VCaP (cell line): ENCODE results near the gene NEB.
"Not testable (repeated sequence)": the region's sequence is repeated elsewhere in the genome, so short reads cannot be mapped to it uniquely, and the experiment has no call there.

Source experiments
- H3K27ac ChIP-seq: fragments of 450-650 bp; 2 replicates; pipeline ENCODE4 v1.5.1; 2017
- CTCF ChIP-seq: fragments of 450-650 bp; conservative IDR thresholded peaks from 2 replicates; pipeline ENCODE4 v1.5.1; 2017; ENCODE audit warnings: mild to moderate bottlenecking, moderate library complexity

NEB gene

GRCh38 chr2:151757861-151758260 is 23.6 kb upstream of the NEB start:
- no peak for TF ChIP-seq CTCF
- peak overlapping the region; percentile 63; the same call in 1 of the 2 replicates for H3K27ac ChIP-seq

GRCh38 chr2:151756820-151757219 is 22.5 kb upstream of the NEB start:
- H3K27ac ChIP-seq: no peak overlapping the region
- no peak for TF ChIP-seq CTCF

- no peak overlapping the region for H3K27ac ChIP-seq
- TF ChIP-seq CTCF: no peak
Observed at GRCh38 chr2:151754253-151754897, 20.1 kb upstream of the NEB start.

- no peak overlapping the region for H3K27ac ChIP-seq
- no peak for TF ChIP-seq CTCF
Observed at GRCh38 chr2:151753540-151753939, 19.3 kb upstream of the NEB start.

DNA sequence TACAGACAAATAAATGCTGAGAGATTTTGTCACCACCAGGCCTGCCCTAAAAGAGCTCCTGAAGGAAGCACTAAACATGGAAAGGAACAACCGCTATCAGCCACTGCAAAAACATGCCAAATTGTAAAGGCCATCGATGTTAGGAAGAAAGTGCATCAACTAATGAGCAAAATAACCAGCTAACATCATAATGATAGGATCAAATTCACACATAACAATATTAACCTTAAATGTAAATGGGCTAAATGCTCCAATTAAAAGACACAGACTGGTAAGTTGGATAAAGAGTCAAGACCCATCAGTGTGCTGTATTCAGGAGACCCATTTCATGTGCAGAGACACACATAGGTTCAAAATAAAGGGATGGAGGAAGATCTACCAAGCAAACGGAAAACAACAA is 11.0 kb upstream of the NEB start:
- not testable (repeated sequence) for H3K27ac ChIP-seq

DNA sequence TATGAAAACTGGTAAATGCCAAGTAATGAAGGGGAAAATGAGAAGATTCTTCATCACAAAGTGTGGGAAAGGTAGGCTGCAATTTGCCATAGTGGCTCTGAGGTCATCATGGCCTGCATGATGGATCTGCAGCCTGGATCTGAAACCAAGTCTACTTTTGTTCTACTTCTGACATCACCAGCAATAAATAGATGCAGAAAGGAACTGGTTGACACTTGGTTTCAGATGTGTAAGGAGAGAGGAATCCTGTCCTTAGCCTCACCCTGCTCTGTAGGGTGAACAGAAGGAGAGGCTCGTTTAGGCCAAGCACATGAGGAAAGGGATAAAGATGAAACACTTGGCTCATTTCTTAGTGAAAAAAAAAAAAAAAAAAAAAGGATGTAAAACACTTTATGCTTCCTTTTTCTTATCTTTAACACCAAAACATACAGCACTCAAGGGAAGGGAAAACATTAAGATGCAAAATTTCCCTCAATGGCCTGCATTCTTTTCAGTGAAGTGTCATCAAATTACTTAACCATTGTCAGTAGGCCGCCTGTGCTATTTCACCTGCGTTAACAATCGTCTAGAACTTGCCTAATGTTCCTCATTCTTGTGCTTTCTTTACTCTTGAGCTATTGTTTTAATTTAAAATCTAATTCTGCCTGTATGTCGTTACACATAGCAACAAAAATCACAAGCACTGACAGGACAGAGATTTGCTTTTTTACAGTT is 3.9 kb downstream of the NEB start:
- no peak for TF ChIP-seq CTCF
- H3K27ac ChIP-seq: no peak overlapping the region

- no peak overlapping the region for H3K27ac ChIP-seq
- TF ChIP-seq CTCF: no peak
Observed at GRCh38 chr2:151729837-151730236, 4.4 kb downstream of the NEB start.

DNA sequence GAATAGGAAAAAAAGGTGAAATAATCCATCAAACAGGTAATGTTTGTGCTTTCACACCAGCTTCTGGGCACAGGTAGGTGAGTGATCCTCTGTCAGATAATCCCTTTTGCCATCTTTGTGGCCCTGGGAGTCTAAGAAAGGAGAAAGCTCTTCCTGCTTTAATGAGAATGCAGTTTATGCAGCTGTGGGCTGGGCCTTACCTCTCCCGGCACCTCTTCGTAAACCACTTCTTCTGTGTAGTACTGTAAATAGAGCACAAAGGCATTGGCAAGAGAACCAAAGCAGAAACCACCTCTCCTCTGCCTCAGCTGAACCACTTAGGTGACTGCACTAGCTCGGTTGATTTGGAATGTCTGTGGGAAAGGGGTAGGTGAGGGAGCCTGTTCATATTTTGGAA is 4.9 kb downstream of the NEB start:
- no peak overlapping the region for H3K27ac ChIP-seq
- no peak for TF ChIP-seq CTCF
